A549 treated with ZK216348 at 1 μM for 4 hours (cell line): Measurements from ENCODE around the gene GPRC6A. TPM values are rescaled to one million over a fixed set of nuclear protein-coding genes. Genes with fewer than 3 reads are reported as not detected.

Experiments
- total RNA-seq: library from RNA; stranded (reverse); fragments of 200-300 nt; extraction: Qiagen RNA extraction; gene quantifications from 5 replicates; pipeline ENCODE4 v1.2.3, GENCODE V29; 2022; ENCODE audit warnings: low read depth

GPRC6A gene
- total RNA-seq = not detected in 5 replicates

GRCh38 chr6:116828983-116829382, at the start of gene GPRC6A:
Gene GPRC6A (minus strand): TSS chr6:116829083. CDS start chr6:116829013, 70 bp downstream.

GRCh38 chr6:116876635-116877611, 48.0 kb upstream of the GPRC6A start, which contains the start of gene RFX6:
Gene RFX6 (plus strand): TSS chr6:116877242. CDS start chr6:116877276, 34 bp downstream.

GRCh38 chr6:116764961-116765841, 63.7 kb downstream of the GPRC6A start, which contains the start of gene FAM162B:
Gene FAM162B (minus strand): TSS chr6:116765719. CDS start chr6:116765576, 143 bp downstream.

Other genes starting within 250 kb of the GPRC6A start
- gene RSPH4A, start 212.6 kb downstream of the GPRC6A start, total RNA-seq = 0.14 to 0.26 TPM (median 0.17 TPM) in 5 replicates
- 5.8 to 8.7 TPM (median 6.4 TPM) in 5 replicates for gene ZUP1, start 160.3 kb downstream of the GPRC6A start, total RNA-seq
- gene KPNA5, start 147.9 kb downstream of the GPRC6A start, total RNA-seq = 0.76 to 1.9 TPM (median 1.6 TPM) in 5 replicates
- not detected in 5 replicates for gene FAM162B, start 63.4 kb downstream of the GPRC6A start, total RNA-seq
- not detected in 5 replicates for gene RFX6, start 48.2 kb upstream of the GPRC6A start, total RNA-seq